Tibial nerve (tissue), 4 donors: ENCODE results near the gene MYD88. TPM values are rescaled to one million over a fixed set of nuclear protein-coding genes. Genes with fewer than 3 reads are reported as not detected.

Source experiments
- DNase-seq, 2 donors: peaks; one replicate each; pipeline ENCODE4 v3.0.0-alpha.2; 2019; ENCODE audit warnings: low spot score in 2 of 2
- H3K27ac ChIP-seq, 4 donors: fragments of 200-600 bp; sonication (generic) in 3 of 4; one replicate each; pipeline ENCODE4 v1.5.1; 2017 to 2019; ENCODE audit warnings: mild to moderate bottlenecking in 1 of 4
- H3K27me3 ChIP-seq, 2 donors: fragments of 200-600 bp; sonication (generic) in 1 of 2; one replicate each; pipeline versions ENCODE4 v1.5.1 to v1.6.0; 2017 to 2019
- H3K36me3 ChIP-seq, 3 donors: fragments of 200-600 bp; sonication (generic); one replicate each; pipeline ENCODE4 v1.5.1; 2018 to 2019
- H3K4me1 ChIP-seq, 4 donors: fragments of 200-600 bp; sonication (generic) in 3 of 4; one replicate each; pipeline ENCODE4 v1.5.1; 2017 to 2019
- H3K4me3 ChIP-seq, 4 donors: fragments of 200-600 bp; sonication (generic) in 3 of 4; one replicate each; pipeline ENCODE4 v1.5.1; 2017 to 2019; ENCODE audit warnings: mild to moderate bottlenecking in 1 of 4, moderate library complexity in 1 of 4
- H3K9me3 ChIP-seq, 4 donors: fragments of 200-600 bp; sonication (generic) in 3 of 4; one replicate each; pipeline ENCODE4 v1.5.1; 2017 to 2019
- EP300 ChIP-seq, 2 donors: sonication (generic); formaldehyde crosslinking; IDR thresholded peaks; one replicate each; pipeline ENCODE4 v1.6.1; 2017; ENCODE audit warnings: antibody characterized with exemption in 2 of 2, mild to moderate bottlenecking in 1 of 2
- POLR2A ChIP-seq, 2 donors: fragments of 450-650 bp; IDR thresholded peaks; one replicate each; pipeline ENCODE4 v1.6.1; 2017; ENCODE audit warnings: antibody characterized with exemption in 2 of 2, mild to moderate bottlenecking in 2 of 2, moderate library complexity in 2 of 2
- WGBS, 2 donors: methylation state at CpG; one replicate each; pipeline ENCODE4 v1.1.5; 2018; 5-methylcytosine and 5-hydroxymethylcytosine counted together
- total RNA-seq, 4 donors: library from RNA; depleted of rRNA; stranded (reverse); fragments of >200 nt; gene quantifications; one replicate each; pipeline ENCODE4 v1.1.0, GENCODE V29; 2016
- TF ChIP-seq, protein P1 (sequence below), 5 experiments: fragments of 200-600 bp in 3 of 5; fragments of 450-650 bp in 2 of 5; sonication (generic) in 3 of 5; IDR thresholded peaks; one replicate each; pipeline ENCODE4 v1.5.1; 2016 to 2019; ENCODE audit warnings: antibody characterized with exemption in 5 of 5, mild to moderate bottlenecking in 3 of 5, moderate library complexity in 2 of 5

MYD88 gene
- total RNA-seq, 4 donors from 2014 or later: 29.9 to 36.3 (median 34.3) TPM

DNA sequence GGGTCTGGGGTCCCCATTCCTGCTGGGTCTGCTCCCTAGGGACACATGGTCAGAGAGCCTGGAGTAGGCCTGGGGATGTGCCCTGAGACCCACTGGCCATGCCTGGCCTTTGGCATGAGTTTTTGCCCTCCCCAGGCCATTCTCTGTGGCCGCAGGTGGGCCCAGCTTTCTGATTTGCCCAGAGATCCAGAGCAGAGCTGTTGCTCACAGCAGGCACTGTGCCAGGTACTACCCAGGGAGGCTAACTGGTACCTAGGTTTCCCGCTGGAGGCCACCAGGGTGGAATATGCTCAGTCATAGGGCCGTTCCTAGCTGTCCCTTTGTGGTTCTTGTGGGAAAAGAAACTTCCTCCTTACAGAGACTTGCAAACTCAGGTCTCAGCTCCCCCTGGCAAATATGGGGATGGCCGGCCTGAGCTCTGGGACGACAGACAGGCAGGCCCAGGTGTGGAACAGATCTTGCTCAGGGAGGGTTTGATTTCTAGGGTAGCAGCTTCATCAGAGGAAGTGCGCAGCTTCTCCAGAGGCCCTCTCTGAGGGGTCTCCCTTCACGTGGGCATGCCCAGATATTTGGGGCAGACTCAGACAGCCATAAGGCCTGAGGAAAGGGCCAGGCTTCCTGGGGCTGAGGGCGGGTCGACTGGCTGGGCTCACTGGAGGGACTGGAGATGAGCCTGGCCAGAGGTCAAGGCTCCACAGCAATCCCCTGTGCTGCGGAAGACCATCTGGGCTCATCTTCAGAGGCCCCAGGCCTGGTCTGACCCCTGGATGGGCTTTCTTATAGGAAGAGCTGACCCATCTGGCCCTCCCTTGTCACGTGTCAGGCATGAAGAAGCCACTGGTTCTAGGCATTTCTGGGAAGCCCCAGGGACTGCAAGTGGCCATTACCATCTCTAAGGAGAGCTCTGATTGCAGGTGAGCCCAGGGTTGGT lies 29.5 kb upstream of the MYD88 start:
- H3K36me3 ChIP-seq: no peaks in the 10 kb centered on the region
- no peaks in the 10 kb centered on the region for H3K4me1 ChIP-seq
- no peak overlapping the region for H3K4me3 ChIP-seq
- H3K27me3 ChIP-seq: no peaks in the 10 kb centered on the region
- WGBS, 2 donors: 67 to 69% methylated on average over 7 to 9 of the region's 11 CpGs
- no peak overlapping the region for H3K27ac ChIP-seq
- no peak for DNase-seq
- TF ChIP-seq POLR2A (IDR thresholded peaks at IDR 0.05) (no peak), EP300 (IDR thresholded peaks at IDR 0.05) (no peak)
- TF ChIP-seq, protein P1, sequence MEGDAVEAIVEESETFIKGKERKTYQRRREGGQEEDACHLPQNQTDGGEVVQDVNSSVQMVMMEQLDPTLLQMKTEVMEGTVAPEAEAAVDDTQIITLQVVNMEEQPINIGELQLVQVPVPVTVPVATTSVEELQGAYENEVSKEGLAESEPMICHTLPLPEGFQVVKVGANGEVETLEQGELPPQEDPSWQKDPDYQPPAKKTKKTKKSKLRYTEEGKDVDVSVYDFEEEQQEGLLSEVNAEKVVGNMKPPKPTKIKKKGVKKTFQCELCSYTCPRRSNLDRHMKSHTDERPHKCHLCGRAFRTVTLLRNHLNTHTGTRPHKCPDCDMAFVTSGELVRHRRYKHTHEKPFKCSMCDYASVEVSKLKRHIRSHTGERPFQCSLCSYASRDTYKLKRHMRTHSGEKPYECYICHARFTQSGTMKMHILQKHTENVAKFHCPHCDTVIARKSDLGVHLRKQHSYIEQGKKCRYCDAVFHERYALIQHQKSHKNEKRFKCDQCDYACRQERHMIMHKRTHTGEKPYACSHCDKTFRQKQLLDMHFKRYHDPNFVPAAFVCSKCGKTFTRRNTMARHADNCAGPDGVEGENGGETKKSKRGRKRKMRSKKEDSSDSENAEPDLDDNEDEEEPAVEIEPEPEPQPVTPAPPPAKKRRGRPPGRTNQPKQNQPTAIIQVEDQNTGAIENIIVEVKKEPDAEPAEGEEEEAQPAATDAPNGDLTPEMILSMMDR (IDR thresholded peaks at IDR 0.05): no peak
- peaks cover 0 to 7% (median 0%) of the 10 kb centered on the region in 4 donors for H3K9me3 ChIP-seq

DNA sequence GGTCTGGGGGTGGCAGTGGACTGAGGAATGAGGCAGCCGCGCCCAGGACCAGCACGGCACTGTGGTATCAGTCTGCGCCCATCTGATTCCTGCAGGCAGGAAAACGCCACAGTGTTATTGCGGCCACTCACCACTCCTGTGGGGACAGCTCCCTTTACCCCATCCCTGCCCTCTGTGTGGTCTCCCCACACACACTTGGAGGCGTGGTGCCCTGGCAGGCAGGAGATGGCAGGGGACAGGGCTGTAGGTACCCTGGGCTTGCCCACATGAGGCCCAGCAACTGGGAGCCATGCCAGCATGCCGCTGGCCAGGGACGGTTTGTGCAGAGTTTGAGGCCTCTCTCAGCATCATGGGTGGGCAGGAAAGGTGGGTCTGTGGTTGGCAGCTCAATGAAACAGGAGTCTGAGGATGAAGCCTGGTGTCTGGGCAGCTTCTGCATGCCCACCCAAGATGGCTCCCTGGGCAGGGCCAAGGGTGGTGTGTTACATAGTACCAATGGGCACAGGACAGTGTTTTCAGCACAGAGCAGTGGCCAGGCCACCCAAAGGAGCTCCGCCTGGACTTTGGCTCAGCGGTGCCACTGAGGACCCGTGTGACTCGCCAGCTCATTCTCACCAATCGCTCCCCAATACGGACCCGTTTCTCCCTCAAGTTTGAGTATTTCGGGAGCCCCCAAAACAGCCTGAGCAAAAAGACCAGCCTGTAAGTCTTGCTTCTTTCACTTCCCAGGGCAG lies 28.7 kb upstream of the MYD88 start:
- WGBS, 2 donors: 90 to 94% methylated on average over 11 to 17 of the region's 17 CpGs
- DNase-seq: no peak
- TF ChIP-seq, protein P1 (IDR thresholded peaks at IDR 0.05): no peak
- TF ChIP-seq POLR2A (IDR thresholded peaks at IDR 0.05): no peak
- TF ChIP-seq EP300 (IDR thresholded peaks at IDR 0.05): no peak
- Histone ChIP-seq H3K9me3 (peaks cover 0 to 7% (median 0%) of the 10 kb centered on the region in 4 donors), H3K36me3 (no peaks in the 10 kb centered on the region), H3K27me3 (no peaks in the 10 kb centered on the region), H3K27ac (no peak overlapping the region), H3K4me1 (no peaks in the 10 kb centered on the region), H3K4me3 (no peak overlapping the region)

DNA sequence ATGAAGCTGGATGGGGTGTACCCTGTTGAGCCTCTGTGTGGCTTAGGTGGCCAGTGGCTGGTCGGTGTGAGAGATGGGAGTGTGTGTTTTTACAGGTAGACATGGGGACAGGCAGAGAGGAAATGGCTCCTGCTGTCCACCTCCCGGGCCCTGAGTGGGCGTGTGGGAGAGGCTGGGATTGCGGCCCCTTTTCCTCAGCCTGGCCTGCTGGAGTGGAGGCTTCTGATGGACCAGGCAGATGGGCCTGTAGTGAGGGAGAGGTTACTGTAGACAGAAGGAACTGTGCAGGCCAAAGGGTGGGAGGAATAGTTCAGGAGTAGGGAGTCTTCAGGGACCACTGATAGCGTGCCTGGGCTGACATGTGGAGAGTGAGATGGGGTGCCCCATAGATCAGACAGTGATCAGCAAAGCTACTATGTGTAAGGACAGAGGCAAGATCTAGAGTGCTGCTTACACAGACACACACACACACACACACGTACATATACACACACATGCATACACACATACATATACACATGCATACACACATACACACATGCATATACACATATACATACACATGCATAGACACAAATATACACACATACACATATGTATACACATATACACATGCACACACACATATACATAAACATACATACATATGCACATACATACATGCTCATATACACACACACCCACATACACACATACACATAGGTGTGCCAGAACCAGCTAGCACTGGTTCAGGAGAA lies 28.0 kb upstream of the MYD88 start:
- Histone ChIP-seq H3K4me1 (no peaks in the 10 kb centered on the region), H3K9me3 (peaks cover 0 to 3% (median 0%) of the 10 kb centered on the region in 4 donors), H3K27me3 (no peaks in the 10 kb centered on the region), H3K4me3 (no peak overlapping the region), H3K36me3 (no peaks in the 10 kb centered on the region), H3K27ac (no peak overlapping the region)
- TF ChIP-seq EP300 (IDR thresholded peaks at IDR 0.05) (no peak), POLR2A (IDR thresholded peaks at IDR 0.05) (no peak)
- DNase-seq: no peak
- WGBS, 2 donors: 84% methylated on average over 6 of the region's 6 CpGs

DNA sequence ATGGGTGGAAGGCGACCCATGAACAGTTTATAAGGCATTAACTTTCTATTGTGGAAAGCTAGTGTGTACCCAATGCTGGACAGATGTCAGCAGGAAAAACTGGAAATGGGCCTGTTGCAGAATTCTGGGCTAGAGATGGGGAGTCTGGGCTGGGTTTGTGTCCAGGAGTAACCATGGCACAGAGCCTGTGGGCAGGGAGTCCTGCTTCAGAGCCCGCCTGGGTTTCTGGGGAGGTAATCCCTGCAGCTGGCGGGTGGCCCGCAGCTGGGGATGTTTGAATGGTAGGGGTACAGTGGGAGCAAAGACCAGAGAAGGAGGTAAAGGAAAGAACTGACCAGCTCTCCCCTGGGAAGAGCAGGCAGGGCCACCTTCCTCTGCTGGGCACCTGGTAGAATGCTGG lies 27.3 kb upstream of the MYD88 start:
- Histone ChIP-seq H3K27me3 (no peaks in the 10 kb centered on the region), H3K36me3 (no peaks in the 10 kb centered on the region), H3K4me1 (no peaks in the 10 kb centered on the region), H3K27ac (no peak overlapping the region), H3K4me3 (no peak overlapping the region), H3K9me3 (no peaks in the 10 kb centered on the region)
- TF ChIP-seq POLR2A (IDR thresholded peaks at IDR 0.05) (no peak), EP300 (IDR thresholded peaks at IDR 0.05) (no peak)
- TF ChIP-seq, protein P1 (IDR thresholded peaks at IDR 0.05): no peak
- DNase-seq: no peak
- 97 to 98% methylated on average over 4 of the region's 4 CpGs for WGBS, 2 donors

DNA sequence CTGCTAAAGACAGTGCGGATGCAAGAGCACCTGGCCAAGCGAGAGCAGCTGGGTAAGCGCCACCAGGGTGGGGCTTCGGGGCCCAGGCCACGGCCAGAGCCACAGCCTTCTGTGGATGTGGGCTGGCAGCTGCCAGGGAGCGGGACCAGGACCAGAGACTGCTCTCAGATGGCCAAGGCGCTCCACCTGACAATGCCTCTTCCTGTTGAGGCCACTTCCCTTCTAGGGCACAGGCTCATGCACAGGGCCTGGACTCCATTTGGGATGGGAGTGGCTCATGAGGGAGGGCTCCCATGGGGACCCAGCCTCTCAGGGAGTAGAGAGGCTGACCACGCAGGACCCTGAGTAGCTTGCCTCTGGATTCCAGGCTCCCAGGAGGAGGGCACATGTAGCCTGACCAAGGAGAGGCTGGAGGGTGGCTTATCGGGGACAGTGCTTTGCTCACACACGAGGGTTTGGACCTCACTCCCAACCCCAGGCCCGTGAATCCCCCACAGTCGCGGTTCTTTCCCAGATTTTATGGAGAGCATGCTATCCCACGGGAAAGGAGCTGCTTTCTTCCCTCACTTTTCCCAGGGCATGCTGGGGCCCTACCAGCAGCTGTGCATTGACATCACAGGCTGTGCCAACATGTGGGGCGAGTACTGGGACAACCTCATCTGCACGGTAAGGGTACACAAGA lies 26.6 kb upstream of the MYD88 start:
- no peak for DNase-seq
- Histone ChIP-seq H3K9me3 (no peaks in the 10 kb centered on the region), H3K4me1 (no peaks in the 10 kb centered on the region), H3K4me3 (no peak overlapping the region), H3K27me3 (no peaks in the 10 kb centered on the region), H3K27ac (no peak overlapping the region), H3K36me3 (no peaks in the 10 kb centered on the region)
- no peak for TF ChIP-seq EP300 (IDR thresholded peaks at IDR 0.05)
- no peak for TF ChIP-seq POLR2A (IDR thresholded peaks at IDR 0.05)
- TF ChIP-seq, protein P1 (IDR thresholded peaks at IDR 0.05): no peak
- WGBS, 2 donors: 80 to 82% methylated on average over 9 to 12 of the region's 16 CpGs
